ENCODE measurements around the gene GOLGA7B. TPM values are rescaled to one million over a fixed set of nuclear protein-coding genes. Genes with fewer than 3 reads are reported as not detected.

The GOLGA7B gene
- total RNA-seq, 4 donors from 2014 or later, result 12.0 to 27.9 (median 19.4) TPM

GRCh38 chr10:97861097-97861750, 11.6 kb downstream of the GOLGA7B start:
- no peak for DNase-seq (ENCODE audit: low spot score in 2 of 2)
- peaks cover 3% of the 10 kb centered on the region for H3K27me3 ChIP-seq
- WGBS, result 55% methylated on average over 3 of the region's 3 CpGs

GRCh38 chr10:97861924-97862323, 12.3 kb downstream of the GOLGA7B start:
- no peaks in the 10 kb centered on the region for H3K9me3 ChIP-seq
- H3K4me1 ChIP-seq, result peaks cover 9% of the 10 kb centered on the region
- H3K27ac ChIP-seq, result no peak overlapping the region
- H3K4me3 ChIP-seq, result no peak overlapping the region
- no peak for DNase-seq (ENCODE audit: low spot score in 2 of 2)
- no peak for TF ChIP-seq POLR2A (IDR thresholded peaks at IDR 0.05)
- TF ChIP-seq CTCF (IDR thresholded peaks at IDR 0.05), result no peak
- no peak for TF ChIP-seq EP300 (IDR thresholded peaks at IDR 0.05)
- no peak for TF ChIP-seq POLR2AphosphoS5 (IDR thresholded peaks at IDR 0.05)
- H3K27me3 ChIP-seq, result peaks cover 3% of the 10 kb centered on the region
- WGBS, result 11% methylated on average over 1 of the region's 1 CpG
- no peaks in the 10 kb centered on the region for H3K36me3 ChIP-seq

More at GRCh38 chr10:97861097-97861750, 11.6 kb downstream of the GOLGA7B start:
- Histone ChIP-seq H3K9me3 (no peaks in the 10 kb centered on the region), H3K36me3 (no peaks in the 10 kb centered on the region), H3K4me1 (peaks cover 9% of the 10 kb centered on the region), H3K27ac (no peak overlapping the region), H3K4me3 (no peak overlapping the region)
- TF ChIP-seq CTCF (IDR thresholded peaks at IDR 0.05) (no peak), POLR2A (IDR thresholded peaks at IDR 0.05) (no peak), EP300 (IDR thresholded peaks at IDR 0.05) (no peak), POLR2AphosphoS5 (IDR thresholded peaks at IDR 0.05) (no peak)

- DNase-seq (ENCODE audit: low spot score in 2 of 2), result no peak
- Histone ChIP-seq H3K4me3 (no peak overlapping the region), H3K9me3 (no peaks in the 10 kb centered on the region), H3K27me3 (peaks cover 3% of the 10 kb centered on the region), H3K4me1 (peaks cover 12% of the 10 kb centered on the region), H3K36me3 (no peaks in the 10 kb centered on the region), H3K27ac (no peak overlapping the region)
- WGBS, result 89% methylated on average over 11 of the region's 11 CpGs
- TF ChIP-seq EP300 (IDR thresholded peaks at IDR 0.05) (no peak), POLR2AphosphoS5 (IDR thresholded peaks at IDR 0.05) (no peak), POLR2A (IDR thresholded peaks at IDR 0.05) (no peak), CTCF (IDR thresholded peaks at IDR 0.05) (no peak)
These were observed 14.2 kb downstream of the GOLGA7B start for GRCh38 chr10:97863808-97864207.

- no peaks in the 10 kb centered on the region for H3K36me3 ChIP-seq
- TF ChIP-seq EP300 (IDR thresholded peaks at IDR 0.05) (no peak), POLR2A (IDR thresholded peaks at IDR 0.05) (no peak), POLR2AphosphoS5 (IDR thresholded peaks at IDR 0.05) (no peak), CTCF (IDR thresholded peaks at IDR 0.05) (no peak)
- no peak overlapping the region for H3K27ac ChIP-seq
- peaks cover 22% of the 10 kb centered on the region for H3K4me1 ChIP-seq
- no peak for DNase-seq (ENCODE audit: low spot score in 2 of 2)
- no peaks in the 10 kb centered on the region for H3K9me3 ChIP-seq
- no peak overlapping the region for H3K4me3 ChIP-seq
- H3K27me3 ChIP-seq, result peaks cover 3% of the 10 kb centered on the region
- 73% methylated on average over 3 of the region's 18 CpGs for WGBS
These were observed 15.8 kb downstream of the GOLGA7B start for GRCh38 chr10:97865488-97865887.

- 90% methylated on average over 10 of the region's 10 CpGs for WGBS
- Histone ChIP-seq H3K36me3 (no peaks in the 10 kb centered on the region), H3K27me3 (no peaks in the 10 kb centered on the region), H3K4me3 (no peak overlapping the region), H3K9me3 (no peaks in the 10 kb centered on the region), H3K4me1 (peaks cover 17% of the 10 kb centered on the region), H3K27ac (no peak overlapping the region)
- TF ChIP-seq EP300 (IDR thresholded peaks at IDR 0.05), result no peak
- TF ChIP-seq POLR2A (IDR thresholded peaks at IDR 0.05), result no peak
- TF ChIP-seq CTCF (IDR thresholded peaks at IDR 0.05), result no peak
- TF ChIP-seq POLR2AphosphoS5 (IDR thresholded peaks at IDR 0.05), result no peak
- DNase-seq (ENCODE audit: low spot score in 2 of 2), result no peak
These were observed 17.0 kb downstream of the GOLGA7B start for GRCh38 chr10:97866524-97867219.
